ENCODE data around the gene ZMYND15. TPM values are rescaled to one million over a fixed set of nuclear protein-coding genes. Genes with fewer than 3 reads are reported as not detected.
"Not testable (repeated sequence)": the region's sequence is repeated elsewhere in the genome, so short reads cannot be mapped to it uniquely, and the experiment has no call there.

The ZMYND15 gene
- total RNA-seq, 1 experiment from 2014 or later: 0.17 TPM

GRCh38 chr17:4701116-4701515, 38.5 kb upstream of the ZMYND15 start:
- ChIA-PET POLR2A (ENCODE audit: low non-redundant PET) (no interaction called here), CTCF (interaction anchor here (0.6 kb wide), 1 partner anchor 96 kb away, joined by 6 read pairs; no protein-coding TSS in a partner anchor)
- DNase-seq (ENCODE audit: low spot score): no peak
- no peaks in the 10 kb centered on the region for H3K9me3 ChIP-seq (ENCODE audit: low read depth, low read length, poor library complexity, severe bottlenecking)
- no peaks in the 10 kb centered on the region for H3K27me3 ChIP-seq (replicated peaks; ENCODE audit: insufficient read depth, low read depth, low read length, poor library complexity)
- peaks cover 13% of the 10 kb centered on the region for H3K4me1 ChIP-seq (ENCODE audit: insufficient read depth, low read length, poor library complexity, severe bottlenecking)
- no peak overlapping the region for H3K4me3 ChIP-seq (ENCODE audit: low read depth, low read length, poor library complexity, severe bottlenecking)
- TF ChIP-seq EZH2 (IDR thresholded peaks at IDR 0.05; ENCODE audit: borderline replicate concordance, low read depth, low read length, poor library complexity, severe bottlenecking): no peak
- no peak for TF ChIP-seq CTCF (conservative IDR thresholded peaks at IDR 0.05; ENCODE audit: low read depth, low read length)
- H3K27ac ChIP-seq (ENCODE audit: low read depth, low read length, poor library complexity, severe bottlenecking): no peak overlapping the region
- peaks cover 4% of the 10 kb centered on the region for H3K36me3 ChIP-seq (ENCODE audit: insufficient read depth, low read length, poor library complexity, severe bottlenecking)
- BruUV-seq (replicated peaks): no TSS peak
- intact Hi-C loops (cut with micrococcal nuclease; ENCODE audit: unreplicated experiment): no loop called here

- POLR2A ChIA-PET (ENCODE audit: low non-redundant PET): interaction anchor here (0.5 kb wide), 1 partner anchor 76 kb away, joined by 4 read pairs; no protein-coding TSS in a partner anchor
- CTCF ChIA-PET: no interaction called here
- Histone ChIP-seq H3K4me3 (ENCODE audit: low read depth, low read length, poor library complexity, severe bottlenecking) (peak overlapping the region; percentile 100), H3K9me3 (ENCODE audit: low read depth, low read length, poor library complexity, severe bottlenecking) (no peaks in the 10 kb centered on the region), H3K27me3 (replicated peaks; ENCODE audit: insufficient read depth, low read depth, low read length, poor library complexity) (no peaks in the 10 kb centered on the region), H3K36me3 (ENCODE audit: insufficient read depth, low read length, poor library complexity, severe bottlenecking) (no peaks in the 10 kb centered on the region), H3K4me1 (ENCODE audit: insufficient read depth, low read length, poor library complexity, severe bottlenecking) (peaks cover 13% of the 10 kb centered on the region), H3K27ac (ENCODE audit: low read depth, low read length, poor library complexity, severe bottlenecking) (peak overlapping the region; percentile 89)
- intact Hi-C loops (cut with micrococcal nuclease; ENCODE audit: unreplicated experiment): no loop called here
- no TSS peak for BruUV-seq (replicated peaks)
- TF ChIP-seq CTCF (conservative IDR thresholded peaks at IDR 0.05; ENCODE audit: low read depth, low read length): no peak
- TF ChIP-seq EZH2 (IDR thresholded peaks at IDR 0.05; ENCODE audit: borderline replicate concordance, low read depth, low read length, poor library complexity, severe bottlenecking): no peak
- DNase-seq (ENCODE audit: low spot score): no peak
Observed at GRCh38 chr17:4703330-4703691, 36.3 kb upstream of the ZMYND15 start.

- CTCF ChIA-PET; POLR2A ChIA-PET (ENCODE audit: low non-redundant PET): not testable (repeated sequence)
- BruUV-seq (replicated peaks): TSS peak; percentile 92
Observed at GRCh38 chr17:4704574-4704907, 35.1 kb upstream of the ZMYND15 start.

GRCh38 chr17:4704991-4705390, 34.6 kb upstream of the ZMYND15 start:
- Histone ChIP-seq H3K27ac (ENCODE audit: low read depth, low read length, poor library complexity, severe bottlenecking) (no peak overlapping the region), H3K4me3 (ENCODE audit: low read depth, low read length, poor library complexity, severe bottlenecking) (peak overlapping the region; percentile 100), H3K4me1 (ENCODE audit: insufficient read depth, low read length, poor library complexity, severe bottlenecking) (peaks cover 17% of the 10 kb centered on the region), H3K36me3 (ENCODE audit: insufficient read depth, low read length, poor library complexity, severe bottlenecking) (no peaks in the 10 kb centered on the region), H3K27me3 (replicated peaks; ENCODE audit: insufficient read depth, low read depth, low read length, poor library complexity) (no peaks in the 10 kb centered on the region), H3K9me3 (ENCODE audit: low read depth, low read length, poor library complexity, severe bottlenecking) (no peaks in the 10 kb centered on the region)
- intact Hi-C loops (cut with micrococcal nuclease; ENCODE audit: unreplicated experiment): no loop called here
- DNase-seq (ENCODE audit: low spot score): no peak
- ChIA-PET CTCF (no interaction called here), POLR2A (ENCODE audit: low non-redundant PET) (no interaction called here)
- BruUV-seq (replicated peaks): no TSS peak
- TF ChIP-seq CTCF (conservative IDR thresholded peaks at IDR 0.05; ENCODE audit: low read depth, low read length): no peak
- TF ChIP-seq EZH2 (IDR thresholded peaks at IDR 0.05; ENCODE audit: borderline replicate concordance, low read depth, low read length, poor library complexity, severe bottlenecking): no peak

More at GRCh38 chr17:4704574-4704907, 35.1 kb upstream of the ZMYND15 start:
- Histone ChIP-seq H3K4me3 (ENCODE audit: low read depth, low read length, poor library complexity, severe bottlenecking) (peak overlapping the region; percentile 100), H3K27ac (ENCODE audit: low read depth, low read length, poor library complexity, severe bottlenecking) (peak overlapping the region; percentile 89), H3K4me1 (ENCODE audit: insufficient read depth, low read length, poor library complexity, severe bottlenecking) (peaks cover 13% of the 10 kb centered on the region)
- H3K27me3 ChIP-seq (replicated peaks; ENCODE audit: insufficient read depth, low read depth, low read length, poor library complexity); H3K9me3 ChIP-seq (ENCODE audit: low read depth, low read length, poor library complexity, severe bottlenecking); intact Hi-C loops (cut with micrococcal nuclease; ENCODE audit: unreplicated experiment); DNase-seq (ENCODE audit: low spot score); H3K36me3 ChIP-seq (ENCODE audit: insufficient read depth, low read length, poor library complexity, severe bottlenecking): not testable (repeated sequence)

All from A673 (cell line).